KBM-7 (cell line): ENCODE data around the gene BCDIN3D.

Experiments used
- DNase-seq: peaks from one replicate; pipeline ENCODE4 v3.0.0-alpha.2; 2015
- in situ Hi-C: fragments of 300-500 bp; cut with MboI; formaldehyde crosslinking; loops from 2 replicates; pipeline ENCODE4 v1.14.3; 2020; ENCODE audit warnings: low sequenced_read_pairs, low pct_unique_long_range_greater_than_20kb, mixed read lengths

The BCDIN3D gene, protein sequence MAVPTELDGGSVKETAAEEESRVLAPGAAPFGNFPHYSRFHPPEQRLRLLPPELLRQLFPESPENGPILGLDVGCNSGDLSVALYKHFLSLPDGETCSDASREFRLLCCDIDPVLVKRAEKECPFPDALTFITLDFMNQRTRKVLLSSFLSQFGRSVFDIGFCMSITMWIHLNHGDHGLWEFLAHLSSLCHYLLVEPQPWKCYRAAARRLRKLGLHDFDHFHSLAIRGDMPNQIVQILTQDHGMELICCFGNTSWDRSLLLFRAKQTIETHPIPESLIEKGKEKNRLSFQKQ

DNA sequence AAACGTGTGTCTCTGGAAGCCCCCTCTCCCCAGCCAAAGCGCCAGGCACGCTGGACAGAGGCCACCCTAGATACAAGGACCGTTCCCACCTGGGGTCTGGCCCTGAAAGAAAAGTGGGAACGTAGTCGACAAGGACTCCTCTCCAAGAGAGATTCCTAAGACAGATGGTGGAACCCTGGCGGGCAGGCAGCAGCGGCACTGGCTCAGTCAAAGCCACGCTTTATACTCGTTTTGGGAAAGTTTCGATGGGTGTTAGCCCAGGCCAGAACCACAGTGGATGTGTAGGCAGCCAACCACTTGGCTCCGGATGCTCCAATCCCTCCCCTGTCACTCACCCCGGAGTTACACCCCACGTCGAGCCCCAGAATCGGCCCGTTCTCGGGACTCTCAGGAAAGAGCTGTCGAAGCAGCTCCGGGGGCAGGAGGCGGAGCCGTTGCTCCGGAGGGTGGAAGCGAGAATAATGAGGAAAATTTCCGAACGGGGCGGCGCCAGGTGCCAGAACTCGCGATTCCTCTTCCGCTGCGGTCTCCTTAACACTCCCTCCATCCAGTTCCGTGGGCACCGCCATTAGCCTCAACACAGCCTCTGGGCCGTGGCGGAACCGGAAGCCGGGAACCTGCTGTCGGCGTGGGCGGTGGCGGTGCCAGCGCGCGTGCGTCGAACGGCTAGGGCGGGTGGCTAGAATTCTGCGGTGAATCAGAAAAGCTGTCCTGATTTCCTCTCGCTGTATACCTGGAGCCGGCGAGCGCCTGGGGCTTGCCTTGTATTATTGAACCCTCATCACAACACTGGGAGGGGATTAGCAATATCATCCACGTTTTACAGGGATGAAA is at the start of gene BCDIN3D:
BCDIN3D (minus strand) TSS at position 588 of the 834 bp plus-strand sequence; CDS start at position 569, 19 bp downstream.
- peak; percentile 94 for DNase-seq
- in situ Hi-C loops, result no loop called here

DNA sequence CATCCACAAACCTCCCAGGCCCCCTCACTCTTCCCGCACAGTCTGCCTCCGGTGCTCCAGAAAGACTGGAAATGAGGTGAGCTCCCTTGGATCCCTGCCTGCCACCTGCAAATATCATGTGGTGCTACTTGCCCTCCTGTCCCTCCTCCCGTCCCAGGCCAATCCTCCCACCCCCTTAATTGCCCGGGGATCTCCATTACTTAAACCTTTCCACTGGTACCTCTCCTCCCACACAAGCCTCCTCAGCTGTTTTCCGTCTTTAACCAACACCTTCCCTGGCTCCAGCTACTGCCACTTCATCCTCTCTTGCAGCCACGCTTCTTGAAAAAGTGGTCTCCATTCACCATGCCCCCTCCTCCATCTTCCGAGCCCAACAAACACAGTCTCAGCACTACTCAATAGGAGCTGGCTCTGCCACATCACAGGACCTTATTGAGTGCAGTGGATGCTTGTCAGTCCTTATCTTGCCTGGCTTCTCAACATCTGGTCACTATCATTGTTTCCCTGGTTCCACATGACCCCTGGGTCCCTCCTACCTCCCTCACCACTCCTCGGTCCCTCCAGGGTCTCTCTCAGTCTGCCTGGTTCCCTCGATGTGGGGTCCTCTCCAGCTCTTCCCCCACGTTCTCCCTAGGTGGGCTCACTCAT is 49.3 kb upstream of the BCDIN3D start:
- DNase-seq, result no peak
- in situ Hi-C loops, result no loop called here

DNA sequence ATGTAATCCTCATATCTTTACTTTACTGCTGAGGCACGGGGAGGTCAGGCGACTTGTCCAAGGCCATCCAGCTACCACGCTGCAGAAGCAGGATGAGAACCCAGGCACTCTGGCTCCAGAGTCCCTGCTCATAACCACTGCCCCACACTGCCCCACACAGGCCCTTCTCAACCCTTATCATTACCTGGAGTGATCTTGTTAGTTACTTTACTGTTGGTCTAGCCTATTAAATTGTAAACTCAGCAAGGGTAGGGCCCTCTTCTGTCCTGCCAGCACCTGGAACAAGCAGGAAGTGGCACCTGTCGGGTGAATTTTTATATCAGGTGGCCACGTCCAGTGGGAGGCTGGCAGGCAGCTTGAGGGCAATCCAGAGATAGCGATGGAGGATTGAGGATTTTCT is 48.6 kb upstream of the BCDIN3D start:
- in situ Hi-C loops, result no loop called here
- DNase-seq, result no peak

DNA sequence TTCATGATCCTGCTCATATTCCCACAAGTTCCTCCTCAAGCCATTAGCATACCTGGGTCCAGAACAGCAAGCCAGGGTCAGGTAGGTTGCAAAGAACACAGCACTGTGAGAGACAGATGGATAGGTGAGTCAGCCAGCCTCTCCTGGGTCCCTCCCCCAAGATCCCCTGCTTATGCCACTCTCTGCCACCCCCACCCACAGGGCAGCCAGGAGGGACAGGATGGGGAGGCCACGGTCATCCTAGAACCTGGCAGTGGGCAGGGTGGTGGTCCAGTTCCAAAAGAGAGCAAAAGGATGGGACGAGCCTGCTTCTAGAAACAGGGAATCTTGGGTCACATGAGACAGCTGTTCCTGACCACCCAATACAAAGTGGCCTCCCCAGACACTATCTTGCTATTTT is 48.1 kb upstream of the BCDIN3D start:
- in situ Hi-C loops, result no loop called here
- no peak for DNase-seq

DNA sequence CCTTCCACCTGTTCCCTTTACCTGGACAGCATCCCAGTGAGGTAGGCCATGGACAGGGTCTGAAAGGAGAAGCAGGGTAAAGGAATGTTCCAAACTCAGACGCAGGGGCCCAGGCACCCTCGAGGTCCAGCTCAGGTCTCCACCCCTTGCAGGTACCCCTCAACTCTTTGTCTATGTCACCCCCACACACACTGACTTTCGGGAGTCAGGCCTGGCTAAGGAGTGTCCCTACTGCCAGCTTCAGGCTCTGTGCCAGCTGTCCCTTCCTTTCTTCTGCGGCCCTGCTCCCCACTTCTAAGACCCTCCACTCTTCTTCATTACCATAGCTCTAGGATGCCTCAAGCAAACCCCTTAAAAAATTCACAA is 47.2 kb upstream of the BCDIN3D start:
- in situ Hi-C loops, result no loop called here

DNA sequence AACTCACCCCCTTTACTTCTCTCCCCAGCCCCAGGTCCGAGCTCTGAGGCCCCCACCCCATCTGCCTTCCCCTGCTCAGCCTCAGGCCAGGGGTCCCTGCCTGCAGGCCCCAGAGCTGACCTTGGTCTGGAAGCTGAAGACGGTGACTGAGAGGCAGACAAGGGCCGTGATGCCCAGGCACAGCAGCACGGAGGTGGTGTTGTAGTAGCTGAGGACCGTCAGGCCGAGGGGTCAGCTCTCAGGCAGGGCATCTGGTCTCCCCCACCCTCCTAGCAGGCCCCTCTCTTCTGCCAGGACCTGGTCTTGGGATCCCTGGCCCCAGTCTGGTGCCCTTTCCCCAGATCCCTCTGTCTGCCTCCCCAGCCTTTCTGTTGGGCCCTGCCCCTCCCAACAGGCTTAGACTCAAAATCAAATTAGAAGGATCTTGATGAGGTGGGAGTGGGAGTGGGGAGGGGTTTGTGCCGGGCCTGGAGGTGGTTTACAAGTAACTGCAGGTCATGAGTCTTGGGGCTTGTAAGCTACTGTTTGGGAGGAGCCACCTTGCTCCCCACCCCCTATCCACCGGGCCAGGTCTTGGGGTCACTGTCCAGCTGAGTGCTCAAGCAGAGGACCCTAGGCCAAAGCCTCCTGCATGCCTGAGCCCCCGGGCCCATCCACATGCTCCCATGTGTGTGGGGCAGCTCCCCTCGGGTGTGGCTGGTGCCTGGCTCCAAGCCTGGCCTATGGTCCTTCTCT is 46.6 kb upstream of the BCDIN3D start:
- in situ Hi-C loops, result no loop called here
- DNase-seq, result no peak

More for the DNA sequence above, 47.2 kb upstream of the BCDIN3D start:
- DNase-seq, result no peak

DNA sequence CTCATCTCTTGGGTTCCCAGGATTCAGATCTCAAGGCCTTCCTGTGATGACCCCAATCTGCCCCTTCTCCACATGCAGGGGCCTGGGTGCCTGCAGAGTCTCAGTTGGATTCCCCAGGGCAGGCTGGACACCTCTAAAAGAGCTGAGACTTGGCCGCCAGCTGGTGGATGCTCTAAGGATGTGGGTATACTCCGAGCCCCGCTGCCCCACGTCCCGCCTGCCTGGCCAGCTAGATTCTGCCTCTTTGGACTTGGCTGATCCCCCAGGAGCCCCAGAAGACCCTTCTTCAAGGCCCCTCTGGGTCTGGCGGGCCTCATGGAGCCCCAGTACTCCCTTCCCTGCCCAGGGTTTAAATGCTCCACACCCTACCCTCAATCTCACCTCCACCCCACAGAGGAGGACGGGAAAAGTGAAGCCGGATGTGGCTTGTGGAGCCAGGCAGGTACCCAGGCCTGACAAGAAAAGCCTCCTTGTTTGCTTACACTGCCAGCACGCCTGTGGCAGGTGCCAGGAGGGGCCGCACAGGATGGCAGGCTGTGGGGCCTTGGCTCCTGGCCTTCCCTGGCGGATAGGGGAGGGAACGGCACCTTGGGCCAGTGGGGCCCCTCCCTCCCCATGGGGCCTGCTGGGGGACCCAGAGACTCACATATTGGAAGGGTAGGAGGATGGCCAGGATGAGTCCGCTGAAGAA is 45.7 kb upstream of the BCDIN3D start:
- in situ Hi-C loops, result no loop called here
- no peak for DNase-seq

DNA sequence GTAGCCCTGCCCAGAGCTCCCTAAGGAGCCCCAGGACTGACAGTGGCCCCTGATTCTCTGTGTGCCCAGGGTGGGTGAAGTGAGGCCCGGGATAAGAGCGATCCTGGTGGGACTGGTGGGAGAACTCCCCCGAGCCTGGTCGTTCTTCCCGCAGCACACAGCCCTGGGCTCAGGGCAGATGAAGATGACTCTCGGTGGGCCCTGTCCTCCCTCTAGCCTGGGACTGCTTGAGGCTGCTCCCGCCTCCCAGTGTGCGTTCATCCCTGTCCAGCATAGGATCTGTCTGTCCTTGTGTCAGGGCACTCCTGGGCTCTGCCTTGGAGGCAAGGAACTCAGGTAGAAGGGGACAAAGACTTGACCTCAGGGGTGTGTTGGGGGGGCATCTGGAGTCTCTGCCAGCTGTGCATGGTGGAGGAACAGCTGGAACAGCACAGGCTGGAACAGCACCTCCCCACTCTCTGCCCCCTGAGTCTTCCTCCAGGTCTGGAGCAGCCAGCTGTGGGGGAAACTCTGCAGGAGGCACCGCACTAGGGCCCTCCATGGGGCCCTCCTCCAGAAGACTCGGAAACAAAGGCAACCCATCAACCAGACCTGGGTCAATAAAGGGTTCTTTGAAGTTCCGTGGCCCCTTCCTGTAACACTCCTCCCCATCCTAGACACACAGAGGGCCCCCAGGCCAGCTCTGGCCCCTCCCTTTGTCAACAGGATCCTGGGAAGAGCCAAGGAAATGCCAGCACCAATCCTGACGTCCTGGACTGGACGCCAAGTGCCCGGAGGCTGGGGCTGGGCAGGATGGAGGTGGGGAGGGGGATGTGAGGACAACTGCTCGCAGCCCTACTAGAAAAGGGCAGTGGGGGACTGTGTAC is 44.9 kb upstream of the BCDIN3D start:
- DNase-seq, result no peak
- in situ Hi-C loops, result no loop called here

DNA sequence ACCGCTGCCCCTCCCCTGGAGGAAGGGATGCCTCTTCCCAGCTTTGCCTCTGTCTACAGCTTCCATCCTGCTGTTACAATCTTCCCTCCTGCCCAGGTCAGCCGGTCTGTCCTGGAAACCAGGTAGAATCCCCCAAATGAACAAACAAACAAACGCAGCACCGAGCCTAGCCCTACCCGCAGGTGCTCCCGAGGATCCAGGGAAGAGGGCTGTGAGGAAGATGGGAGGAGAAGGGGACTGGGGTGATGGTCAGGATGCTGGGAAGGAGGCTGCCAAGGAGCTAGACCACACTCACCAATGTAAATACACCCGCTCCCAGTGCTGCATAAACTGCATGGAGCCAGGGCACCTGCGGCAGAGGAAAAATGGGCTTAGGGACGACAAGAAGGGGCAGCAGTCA is 44.2 kb upstream of the BCDIN3D start:
- no peak for DNase-seq
- in situ Hi-C loops, result no loop called here

DNA sequence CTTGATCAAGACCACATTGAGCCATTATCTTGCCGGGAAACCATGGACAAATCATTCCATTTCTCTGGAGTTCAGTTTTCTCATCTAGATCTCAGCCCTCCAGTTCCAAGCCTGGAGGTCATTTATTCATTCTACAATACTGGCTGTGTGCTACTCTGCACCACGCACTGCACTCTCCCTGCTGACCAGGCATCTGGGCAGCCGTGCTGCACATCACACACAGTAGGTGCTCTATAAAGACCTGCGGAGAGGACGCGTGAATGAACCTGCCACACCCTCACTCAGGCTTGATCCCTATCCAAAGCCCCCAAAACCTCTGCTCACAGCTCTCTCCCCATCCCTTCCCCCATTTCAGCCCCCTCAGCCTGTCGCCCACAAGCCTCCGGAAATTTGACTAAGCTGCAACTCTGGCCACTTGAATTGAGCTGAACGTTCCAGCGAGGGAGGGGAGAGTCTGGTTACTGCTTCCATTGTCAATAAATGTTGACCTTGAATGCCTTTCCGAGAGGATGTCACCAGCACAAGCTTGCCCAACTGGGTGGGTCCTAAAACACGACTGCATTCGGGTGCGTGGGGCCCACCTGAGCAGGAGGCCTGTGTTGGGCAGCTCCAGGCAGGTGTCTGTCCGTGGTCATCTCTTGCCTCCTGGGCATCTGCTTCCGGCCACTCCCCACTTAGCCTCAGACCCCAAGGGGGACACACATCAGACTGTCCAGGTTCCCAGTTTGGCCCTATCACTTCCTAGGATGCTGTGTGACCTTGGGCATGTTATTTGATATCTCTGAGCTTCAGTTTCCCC is 43.0 kb upstream of the BCDIN3D start:
- in situ Hi-C loops, result no loop called here
- DNase-seq, result no peak

DNA sequence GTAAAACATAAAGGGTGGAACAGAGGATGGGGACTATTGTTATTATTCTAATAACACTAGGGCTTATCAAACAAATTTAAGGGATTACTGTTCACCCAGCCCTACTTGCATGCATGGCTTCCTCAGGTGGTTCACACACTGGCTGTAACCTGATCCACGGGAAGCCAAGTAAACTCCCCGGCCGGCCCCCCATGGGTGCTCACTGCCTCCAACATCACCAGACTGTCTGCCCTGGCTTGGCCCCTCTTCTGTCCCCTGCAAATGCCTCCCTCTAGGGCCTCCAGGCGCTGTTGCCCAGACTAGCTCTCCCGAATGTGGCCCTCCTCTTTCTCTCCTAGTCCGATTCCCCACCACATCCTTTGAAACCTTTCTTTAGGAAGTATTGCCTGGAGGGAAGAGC is 42.2 kb upstream of the BCDIN3D start:
- DNase-seq, result no peak
- in situ Hi-C loops, result no loop called here

DNA sequence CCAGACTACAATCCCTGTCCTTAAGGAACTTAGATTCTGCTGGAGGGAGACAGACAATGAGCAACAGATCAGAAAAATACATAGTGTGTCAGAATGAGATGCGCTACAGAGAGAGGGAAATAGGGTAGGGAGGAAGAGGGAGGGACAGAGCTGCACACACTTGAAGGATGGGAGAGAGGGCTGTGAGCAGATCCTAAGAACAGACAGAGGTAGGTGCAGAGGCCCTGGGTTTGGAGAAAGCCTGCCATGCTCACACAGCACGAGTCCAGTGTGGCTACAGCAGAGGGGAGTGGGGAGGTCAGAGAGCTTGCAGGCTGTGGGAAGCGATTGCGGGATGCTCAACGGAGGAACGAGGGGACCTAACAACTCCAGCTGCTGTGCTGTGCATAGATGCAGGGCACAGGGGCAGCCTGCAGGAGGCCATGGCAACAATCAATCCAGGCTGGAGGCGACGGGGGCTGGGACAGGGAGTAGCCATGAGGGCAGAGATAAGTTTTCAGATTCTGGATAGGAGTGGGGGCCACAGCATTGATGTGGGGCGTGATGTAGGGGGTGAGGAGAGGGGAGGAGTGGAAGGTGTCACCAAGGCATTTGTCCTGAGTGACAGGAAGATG is 40.1 kb upstream of the BCDIN3D start:
- DNase-seq, result no peak
- in situ Hi-C loops, result no loop called here

DNA sequence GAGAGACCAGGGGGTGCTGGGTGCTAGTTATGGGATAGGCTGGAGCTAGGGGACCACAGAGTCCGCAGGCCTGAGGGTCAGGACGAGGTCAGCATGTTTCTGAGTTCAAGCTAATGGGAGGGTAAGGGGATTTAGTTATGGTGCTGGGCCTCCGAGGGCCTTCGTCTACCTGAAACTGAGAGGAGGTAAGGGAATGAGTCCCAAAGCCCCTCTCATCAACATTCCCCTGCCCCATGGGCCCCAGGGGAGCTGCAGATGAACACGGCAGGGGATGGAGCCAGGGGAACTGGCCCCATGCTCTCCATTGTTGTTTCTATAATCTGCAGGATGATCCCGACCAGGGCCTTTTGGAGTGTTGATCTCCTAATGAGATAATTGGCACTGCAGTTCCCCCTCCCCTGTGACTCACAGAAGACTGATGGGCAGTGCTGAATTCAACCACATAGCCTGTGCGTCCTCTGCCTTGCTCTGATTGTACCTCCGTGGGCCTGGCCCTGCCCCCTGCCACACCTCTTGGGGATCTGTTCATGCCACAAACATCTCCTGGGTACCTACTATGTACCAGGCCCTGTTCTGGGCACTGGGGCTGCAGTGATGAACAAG is 39.4 kb upstream of the BCDIN3D start:
- in situ Hi-C loops, result no loop called here

DNA sequence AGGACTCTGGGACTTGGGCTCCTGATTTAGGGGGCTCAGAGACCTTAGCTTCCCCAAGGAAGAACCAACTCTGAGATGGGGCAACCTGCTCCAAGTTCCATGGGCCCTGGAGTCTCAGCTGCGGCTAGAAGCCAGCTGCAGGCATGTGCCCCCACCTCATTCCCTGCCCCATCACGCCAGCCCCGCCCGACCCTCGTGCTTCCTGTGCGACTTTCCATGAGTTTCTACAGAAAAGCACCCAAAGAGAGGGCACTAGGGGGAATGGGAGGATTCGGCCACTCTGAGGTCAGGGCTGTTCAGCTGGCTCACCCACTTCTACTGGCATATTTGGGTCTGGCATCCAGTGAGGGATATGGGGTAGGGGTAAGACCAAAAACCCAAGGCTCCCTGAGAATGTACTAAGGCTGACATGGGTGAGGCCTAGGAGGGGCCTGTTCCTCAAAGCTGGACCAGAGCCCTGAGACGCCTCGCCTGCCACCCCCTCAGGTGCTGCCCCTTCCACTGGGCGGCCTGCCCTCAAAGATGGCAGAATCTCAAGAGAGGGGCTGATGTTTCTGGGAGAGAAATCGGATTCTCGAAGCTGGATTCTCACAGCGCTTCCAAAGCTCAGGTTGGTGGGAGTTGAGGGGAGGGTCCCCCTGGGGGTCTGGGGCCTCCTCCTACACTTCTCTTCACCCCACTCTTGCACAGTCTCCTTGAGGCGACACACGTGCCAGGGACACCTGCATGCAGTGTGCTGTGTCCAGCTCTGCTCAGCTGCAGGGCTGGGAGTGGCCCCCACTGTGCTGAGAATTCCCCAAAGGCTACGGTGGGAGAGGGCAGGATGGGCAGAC is 38.7 kb upstream of the BCDIN3D start:
- in situ Hi-C loops, result no loop called here
- no peak for DNase-seq

More for the DNA sequence above, 39.4 kb upstream of the BCDIN3D start:
- DNase-seq, result no peak

DNA sequence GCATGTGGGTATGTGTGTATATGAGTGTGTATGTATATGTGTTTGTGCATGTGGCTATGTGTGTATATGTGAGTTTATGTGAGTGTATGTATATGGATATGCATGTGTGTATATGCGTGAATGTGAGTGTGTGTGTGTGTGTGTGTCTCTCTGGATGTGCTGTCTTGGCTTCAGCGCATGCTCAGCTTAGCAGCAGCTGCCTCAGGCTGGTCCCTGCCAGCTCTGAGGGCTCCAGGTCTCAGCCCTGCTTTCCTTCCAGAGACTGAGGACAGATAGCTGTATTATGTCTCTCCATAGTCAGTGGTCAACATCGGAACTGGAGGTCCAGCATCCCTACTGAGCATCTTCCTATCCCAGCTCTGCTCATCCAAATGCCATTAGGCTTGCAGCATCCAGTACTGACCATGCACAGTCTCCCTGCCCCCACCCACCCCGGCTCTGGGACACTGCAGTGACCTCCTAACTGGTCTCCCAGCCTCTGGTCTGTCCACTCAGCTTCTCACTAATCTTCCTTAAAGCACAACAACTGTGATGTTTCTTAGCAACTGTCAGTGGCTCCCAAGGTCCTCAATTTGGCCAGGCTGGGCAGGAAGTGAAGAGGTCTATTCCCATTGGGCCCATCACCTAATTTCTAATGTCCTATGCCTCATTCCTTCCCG is 38.0 kb upstream of the BCDIN3D start:
- no peak for DNase-seq
- in situ Hi-C loops, result no loop called here
